Spleen (tissue), 7 donors: ENCODE results near the gene TENM4.

Experiments
- CTCF ChIP-seq, 11 experiments: fragments of 200-600 bp in 7 of 11; fragments of 450-650 bp in 4 of 11; sonication (generic) in 4 of 11; IDR thresholded peaks in 8 of 11; conservative IDR thresholded peaks in 3 of 11; 1 replicate in 7 of 11; 2 replicates in 4 of 11; pipeline versions ENCODE4 v1.4.0 to v1.8.0; 2016 to 2021; ENCODE audit warnings: antibody characterized with exemption in 11 of 11, inconsistent platforms in 4 of 11, mild to moderate bottlenecking in 1 of 11
- POLR2A ChIP-seq, 3 donors: fragments of 450-650 bp; IDR thresholded peaks; one replicate each; pipeline ENCODE4 v1.5.1; 2017; ENCODE audit warnings: antibody characterized with exemption in 3 of 3, mild to moderate bottlenecking in 1 of 3
- donor health status: DM: no; HTN: no; CAD: no; lungs with moderate emphysema.
- donor health status: DM: no; HTN: no; CAD: no.
- donor health status: DM: no; HTN: no; CAD: no.

GRCh38 chr11:79088967-79089366 lies 351.9 kb downstream of the TENM4 start:
- TF ChIP-seq POLR2A (IDR thresholded peaks at IDR 0.05) (no peak), CTCF (IDR thresholded peaks at IDR 0.05 in 8 of 11, conservative IDR thresholded peaks at IDR 0.05 in 3 of 11) (no peak)
